WI38 (cell line): ENCODE data around the gene ZSCAN25.

Experiments used
- H3K4me3 ChIP-seq: 2 replicates; pipeline ENCODE4 v1.5.1; 2011; ENCODE audit warnings: low read depth, mild to moderate bottlenecking, control low read depth, low read length
- TF ChIP-seq, protein P1 (sequence below): IDR thresholded peaks from 2 replicates; pipeline ENCODE4 v1.5.1; 2012; ENCODE audit warnings: low read depth, mild to moderate bottlenecking, control low read depth, low read length

Gene ZSCAN25

DNA sequence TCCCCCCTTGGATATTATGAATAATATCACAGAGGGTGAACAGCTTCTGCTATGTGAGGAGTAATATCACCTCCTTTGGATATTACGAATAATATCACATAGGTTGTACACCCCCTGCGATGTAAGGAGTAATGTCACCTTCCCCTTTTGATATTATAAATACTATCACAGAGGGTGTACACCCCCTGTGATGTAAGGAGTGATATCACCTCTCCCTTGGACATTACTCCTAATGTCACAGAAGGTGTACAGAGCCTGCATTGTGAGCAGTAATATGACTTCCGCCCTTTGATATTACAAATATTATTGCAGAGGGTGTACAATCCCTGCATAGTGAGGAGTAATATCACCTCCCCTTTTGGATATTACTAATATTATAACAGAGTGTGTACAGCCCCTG, 27.9 kb upstream of the ZSCAN25 start:
- no peak overlapping the region for H3K4me3 ChIP-seq
- TF ChIP-seq, protein P1, sequence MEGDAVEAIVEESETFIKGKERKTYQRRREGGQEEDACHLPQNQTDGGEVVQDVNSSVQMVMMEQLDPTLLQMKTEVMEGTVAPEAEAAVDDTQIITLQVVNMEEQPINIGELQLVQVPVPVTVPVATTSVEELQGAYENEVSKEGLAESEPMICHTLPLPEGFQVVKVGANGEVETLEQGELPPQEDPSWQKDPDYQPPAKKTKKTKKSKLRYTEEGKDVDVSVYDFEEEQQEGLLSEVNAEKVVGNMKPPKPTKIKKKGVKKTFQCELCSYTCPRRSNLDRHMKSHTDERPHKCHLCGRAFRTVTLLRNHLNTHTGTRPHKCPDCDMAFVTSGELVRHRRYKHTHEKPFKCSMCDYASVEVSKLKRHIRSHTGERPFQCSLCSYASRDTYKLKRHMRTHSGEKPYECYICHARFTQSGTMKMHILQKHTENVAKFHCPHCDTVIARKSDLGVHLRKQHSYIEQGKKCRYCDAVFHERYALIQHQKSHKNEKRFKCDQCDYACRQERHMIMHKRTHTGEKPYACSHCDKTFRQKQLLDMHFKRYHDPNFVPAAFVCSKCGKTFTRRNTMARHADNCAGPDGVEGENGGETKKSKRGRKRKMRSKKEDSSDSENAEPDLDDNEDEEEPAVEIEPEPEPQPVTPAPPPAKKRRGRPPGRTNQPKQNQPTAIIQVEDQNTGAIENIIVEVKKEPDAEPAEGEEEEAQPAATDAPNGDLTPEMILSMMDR, result no peak

DNA sequence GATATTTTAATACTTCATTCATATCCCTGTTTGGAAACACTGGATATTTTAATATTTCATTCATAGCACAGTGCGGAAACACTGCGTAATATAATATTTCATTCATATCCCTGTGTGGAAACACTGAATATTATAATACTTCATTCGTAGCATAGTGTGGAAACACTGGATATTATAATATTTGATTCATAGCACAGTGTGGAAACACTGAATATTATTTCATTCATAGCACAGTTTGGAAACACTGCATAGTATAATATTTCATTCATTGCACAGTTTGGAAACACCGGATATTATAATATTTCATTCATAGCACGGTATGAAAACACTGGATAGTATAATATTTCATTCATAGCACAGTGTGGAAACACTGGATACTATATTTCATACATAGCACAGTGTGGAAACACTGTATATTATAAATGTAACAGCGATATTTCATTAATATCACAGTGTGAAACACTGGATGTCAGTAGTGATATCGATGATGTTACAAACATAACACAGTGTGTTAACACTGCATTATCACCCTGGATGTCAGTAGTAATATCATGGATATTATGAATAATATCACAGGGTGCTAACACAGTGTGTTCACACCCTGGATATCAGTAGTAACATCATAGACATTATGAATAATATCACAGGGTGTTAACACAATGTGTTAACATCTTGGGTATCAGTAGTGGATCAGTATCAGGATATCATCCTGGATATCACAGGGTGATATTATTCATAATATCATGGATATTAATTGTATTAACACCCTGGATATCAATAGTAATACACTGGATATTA, 21.6 kb upstream of the ZSCAN25 start:
- H3K4me3 ChIP-seq, result no peak overlapping the region
- TF ChIP-seq, protein P1, result no peak

DNA sequence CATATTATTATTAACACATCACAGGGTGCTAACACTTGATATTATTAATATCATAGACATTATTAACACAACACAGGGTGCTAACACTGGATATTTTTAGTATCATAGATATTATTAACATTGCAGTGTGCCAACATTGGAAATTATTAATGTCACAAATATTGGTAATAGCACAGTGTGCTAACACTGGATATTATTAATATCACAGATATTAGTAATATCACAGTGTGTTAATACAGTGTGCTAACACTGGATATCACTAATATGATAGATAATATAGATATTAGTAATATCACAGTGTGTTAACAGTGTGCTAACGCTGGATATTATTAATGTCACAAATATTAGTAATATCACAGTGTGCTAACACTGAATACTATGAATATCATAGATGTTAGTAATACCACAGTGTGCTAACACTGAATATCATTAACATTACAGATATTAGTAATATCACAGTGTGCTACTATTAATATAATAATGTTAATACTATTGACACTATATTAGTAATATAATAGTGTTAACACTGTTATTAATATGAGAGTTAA, 20.3 kb upstream of the ZSCAN25 start:
- TF ChIP-seq, protein P1, result no peak
- H3K4me3 ChIP-seq, result no peak overlapping the region

DNA sequence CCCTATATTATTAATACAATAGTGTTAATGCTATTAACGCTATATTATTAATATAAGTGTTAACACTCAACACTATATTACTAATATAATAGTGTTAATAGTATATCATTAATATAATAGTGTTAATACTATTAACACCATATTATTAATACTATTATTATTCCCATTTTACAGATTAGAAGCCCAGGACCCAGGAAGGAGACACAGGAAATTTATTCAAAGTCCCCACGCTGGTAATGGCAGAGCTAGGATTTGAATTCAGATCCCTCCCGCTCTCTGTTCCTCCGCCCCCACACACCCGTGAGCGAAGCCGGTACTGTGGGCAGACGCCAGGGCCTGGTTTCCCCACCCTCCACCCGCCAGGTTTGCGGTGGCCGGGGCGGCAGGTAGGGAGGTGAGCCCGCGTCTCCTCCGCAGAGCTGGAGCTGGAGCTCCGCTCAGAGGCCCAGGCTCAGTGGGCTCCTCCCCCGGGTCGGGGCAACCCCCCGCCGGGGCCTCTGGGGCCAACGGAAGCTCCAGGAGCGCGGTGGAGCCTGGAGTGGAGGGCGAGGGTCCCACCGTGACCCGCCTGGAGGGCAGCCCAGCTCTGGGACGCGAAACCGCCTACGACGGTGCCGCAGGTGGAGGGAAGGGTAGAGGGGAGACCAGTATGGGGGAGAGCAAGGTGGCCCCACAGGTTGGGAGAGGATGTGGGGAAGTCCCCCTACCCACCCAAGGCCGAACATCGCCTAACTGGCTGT, 18.8 kb upstream of the ZSCAN25 start, which contains the start of gene TMEM225B:
TMEM225B (plus strand) TSS at position 506 of the 740 bp plus-strand sequence. CDS start 6,122 bp downstream, outside the sequence.
- H3K4me3 ChIP-seq, result no peak within 1 kb of the TSS
- TF ChIP-seq, protein P1, result no peak

DNA sequence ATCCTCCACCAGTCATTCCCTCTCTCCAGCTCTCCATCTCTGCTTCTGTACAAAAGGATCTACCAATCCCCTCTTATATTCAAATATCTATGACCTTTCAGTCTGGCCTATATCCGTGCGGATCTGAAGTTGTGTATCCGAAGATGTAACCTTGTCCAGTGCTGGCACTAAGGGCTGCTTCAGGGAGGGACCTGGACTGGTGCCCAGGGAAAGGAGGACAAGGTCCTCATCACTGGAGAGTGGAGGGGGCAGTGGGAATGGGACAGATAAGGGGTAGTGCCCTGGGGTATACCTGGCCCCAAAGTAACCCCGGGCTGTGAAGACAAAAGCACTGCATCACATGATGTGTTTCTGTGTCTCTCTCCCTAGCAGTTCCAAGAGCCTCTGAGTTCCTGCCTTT, 16.9 kb upstream of the ZSCAN25 start:
- H3K4me3 ChIP-seq, result no peak overlapping the region
- TF ChIP-seq, protein P1, result no peak

DNA sequence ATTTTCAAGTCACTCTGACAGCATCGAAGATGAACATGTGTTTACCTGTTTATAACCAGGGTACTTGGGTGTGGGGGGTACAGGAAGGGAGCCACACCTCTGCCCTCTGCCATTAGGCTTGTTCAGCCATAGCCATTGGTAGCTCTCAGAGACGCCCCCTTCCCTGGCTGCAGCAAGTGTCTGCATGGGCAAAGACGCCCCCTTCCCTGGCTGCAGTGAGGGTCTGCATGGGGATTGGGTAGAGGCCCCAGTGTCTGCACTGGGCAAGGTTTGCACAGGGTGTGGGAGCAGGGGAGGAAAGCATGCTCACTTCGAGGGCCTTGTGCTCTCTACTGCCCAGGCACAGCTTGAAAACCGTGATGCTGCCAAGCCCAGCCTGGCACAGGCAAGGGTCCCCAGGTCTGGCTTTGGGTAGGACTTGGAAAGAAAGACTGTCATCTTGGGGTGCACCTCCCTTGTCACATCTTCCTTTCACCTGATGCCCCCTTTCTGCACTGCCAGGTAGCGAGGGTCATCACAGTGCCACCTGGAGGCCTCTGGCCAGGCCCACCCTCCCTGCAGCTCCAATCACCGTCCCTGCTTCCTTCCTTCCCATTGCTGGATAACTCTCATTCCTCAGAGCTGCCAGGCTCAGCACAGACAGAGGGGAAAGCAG, 15.0 kb upstream of the ZSCAN25 start:
- no peak overlapping the region for H3K4me3 ChIP-seq
- TF ChIP-seq, protein P1, result no peak
